Endothelial cell of umbilical vein (primary cell): ENCODE data around the gene GSDMA. TPM values are rescaled to one million over a fixed set of nuclear protein-coding genes. Genes with fewer than 3 reads are reported as not detected.

Source experiments
- BruUV-seq: library from RNA; stranded (reverse); fragments of 400-500 nt; replicated peaks from 2 replicates; lab custom pipeline; 2021; lab: Mats Ljungman, UMichigan
- CTCF ChIA-PET: fragments of 300-600, 350-600 bp; sonication (Branson Sonifier 250); formaldehyde crosslinking; loops from one replicate; lab custom pipeline; 2021; ENCODE audit warnings: antibody characterized with exemption, inconsistent platforms; lab: Charles Lee
- POLR2A ChIA-PET: fragments of 300-600, 350-600 bp; sonication (Branson Sonifier 250); formaldehyde crosslinking; loops from one replicate; lab custom pipeline; 2021; ENCODE audit warnings: antibody characterized with exemption, inconsistent platforms; lab: Charles Lee
- DNase-seq: peaks from one replicate; pipeline ENCODE4 v3.0.0-alpha.2; 2011; ENCODE audit warnings: low read depth, low spot score
- FAIRE-seq: peaks from 2 replicates; lab custom pipeline; 2011; peaks lifted over from hg19 to GRCh38; lab: Jason Lieb, UNC
- H2AFZ ChIP-seq: 2 replicates; pipeline ENCODE4 v1.6.0; 2012; ENCODE audit warnings: low read depth, low read length, control low read depth, inconsistent platforms
- H3K27ac ChIP-seq: 2 replicates; pipeline ENCODE4 v1.5.1; 2011; ENCODE audit warnings: low read depth, mild to moderate bottlenecking, control low read depth, low read length, moderate library complexity; ENCODE audit not compliant: insufficient read depth
- H3K27me3 ChIP-seq, 2 experiments: 2 replicates each; pipeline versions ENCODE4 v1.6.0 to v1.6.1; 2011; ENCODE audit warnings: low read length in 2 of 2, mixed read lengths in 1 of 2; ENCODE audit not compliant: control insufficient read depth in 2 of 2, insufficient read depth in 2 of 2
- H3K36me3 ChIP-seq, 2 experiments: 2 replicates in 1 of 2; 3 replicates in 1 of 2; pipeline ENCODE4 v1.5.1; 2011; ENCODE audit warnings: low read length in 2 of 2, mild to moderate bottlenecking in 1 of 2, moderate library complexity in 1 of 2; ENCODE audit not compliant: control insufficient read depth in 2 of 2, insufficient read depth in 2 of 2; ENCODE audit errors: extremely low read depth in 1 of 2
- H3K4me1 ChIP-seq: 3 replicates; pipeline ENCODE4 v1.5.1; 2011; ENCODE audit warnings: mild to moderate bottlenecking, low read length; ENCODE audit not compliant: control insufficient read depth, insufficient read depth; ENCODE audit errors: extremely low read depth
- H3K4me2 ChIP-seq: 2 replicates; pipeline ENCODE4 v1.6.1; 2011; ENCODE audit warnings: low read length, control low read depth, mixed read lengths; ENCODE audit not compliant: insufficient read depth
- H3K4me3 ChIP-seq, 3 experiments: fragments of 200-600 bp in 1 of 3; sonication (generic), shearing (Covaris generic) in 1 of 3; replicated peaks in 1 of 3; 2 replicates each; pipeline ENCODE4 v1.5.1; 2011 to 2016; ENCODE audit warnings: control low read depth in 3 of 3, low read length in 3 of 3, mild to moderate bottlenecking in 2 of 3, inconsistent platforms in 1 of 3, low read depth in 1 of 3, moderate library complexity in 1 of 3; ENCODE audit not compliant: insufficient read depth in 1 of 3
- H3K79me2 ChIP-seq: 2 replicates; pipeline ENCODE4 v1.6.0; 2012; ENCODE audit warnings: low read length, inconsistent platforms; ENCODE audit not compliant: control insufficient read depth, insufficient read depth
- H3K9ac ChIP-seq: replicated peaks from 2 replicates; pipeline ENCODE3; 2011; ENCODE audit warnings: low read length, control low read depth; ENCODE audit not compliant: insufficient read depth; ENCODE audit errors: extremely low read depth
- H3K9me1 ChIP-seq: replicated peaks from 3 replicates; pipeline ENCODE4 v1.6.0; 2011; ENCODE audit warnings: mild to moderate bottlenecking, low read length; ENCODE audit not compliant: control insufficient read depth, insufficient read depth; ENCODE audit errors: extremely low read depth
- H3K9me3 ChIP-seq: replicated peaks from 2 replicates; pipeline ENCODE4 v1.5.1; 2012; ENCODE audit warnings: low read length, inconsistent platforms; ENCODE audit not compliant: control insufficient read depth, insufficient read depth
- H4K20me1 ChIP-seq: replicated peaks from 2 replicates; pipeline ENCODE3; 2011; ENCODE audit warnings: mild to moderate bottlenecking, low read length; ENCODE audit not compliant: control insufficient read depth, insufficient read depth; ENCODE audit errors: extremely low read depth
- CTCF ChIP-seq, 2 donors: IDR thresholded peaks; 1 replicate in 1 of 2; 2 replicates in 1 of 2; pipeline ENCODE4 v1.5.1; 2011; ENCODE audit warnings: low read length in 2 of 2, mild to moderate bottlenecking in 2 of 2, moderate library complexity in 2 of 2, control low read depth in 1 of 2, inconsistent platforms in 1 of 2, low read depth in 1 of 2; ENCODE audit not compliant: insufficient read depth in 1 of 2; ENCODE audit errors: extremely low read depth in 1 of 2
- EZH2 ChIP-seq: IDR thresholded peaks from 2 replicates; pipeline ENCODE4 v1.6.1; 2012; ENCODE audit warnings: borderline replicate concordance, low read depth, mild to moderate bottlenecking, moderate library complexity, low read length, inconsistent platforms; ENCODE audit not compliant: severe bottlenecking
- FOS ChIP-seq: IDR thresholded peaks from 2 replicates; pipeline ENCODE4 v1.6.1; 2011; ENCODE audit warnings: mild to moderate bottlenecking, low read length, moderate library complexity, borderline replicate concordance; ENCODE audit not compliant: insufficient read depth
- GATA2 ChIP-seq: IDR thresholded peaks from 2 replicates; pipeline ENCODE4 v1.7.0; 2011; ENCODE audit warnings: low read depth, mild to moderate bottlenecking, moderate library complexity, mixed read lengths, low read length; ENCODE audit not compliant: insufficient read length, insufficient read depth
- JUN ChIP-seq: IDR thresholded peaks from 2 replicates; pipeline ENCODE4 v1.6.1; 2011; ENCODE audit warnings: borderline replicate concordance, low read depth; ENCODE audit not compliant: insufficient read length, insufficient read depth
- MYC ChIP-seq: IDR thresholded peaks from one replicate; pipeline ENCODE4 v1.6.1; 2011; ENCODE audit warnings: mild to moderate bottlenecking, low read depth, low read length
- POLR2A ChIP-seq: IDR thresholded peaks from 2 replicates; pipeline ENCODE4 v1.6.1; 2012; ENCODE audit warnings: low read depth, mild to moderate bottlenecking, control low read depth, low read length
- POLR2AphosphoS5 ChIP-seq: IDR thresholded peaks from 2 replicates; pipeline ENCODE4 v1.6.1; 2012; ENCODE audit warnings: low read depth, mild to moderate bottlenecking, control low read depth, low read length, moderate library complexity; ENCODE audit not compliant: insufficient read depth
- dilution Hi-C: fragments of 300-500 bp; cut with MboI; formaldehyde crosslinking; loops from one replicate; pipeline ENCODE4 v1.15.0; 2019; ENCODE audit warnings: low sequenced_read_pairs; ENCODE audit not compliant: extremely low pct_ligation_motif_present
- intact Hi-C: fragments of 100-400 bp; cut with micrococcal nuclease; formaldehyde crosslinking; loops from one replicate; pipeline ENCODE4 v1.10.0; 2022
- polyA plus RNA-seq, 4 experiments: library from polyadenylated mRNA; depleted of rRNA in 3 of 4; stranded (reverse) in 3 of 4; unstranded in 1 of 4; fragments of >200 nt; gene quantifications; 2 replicates each; pipeline versions ENCODE4 v1.2.1 to v1.2.3, GENCODE V29; 2011 to 2012; ENCODE audit warnings: missing spikeins in 1 of 4
- total RNA-seq: library from RNA; stranded (reverse); gene quantifications from 2 replicates; pipeline ENCODE4 v1.2.3, GENCODE V29; 2021
- TF ChIP-seq, protein P1 (sequence below): IDR thresholded peaks from 2 replicates; pipeline ENCODE4 v1.6.1; 2011; ENCODE audit not compliant: insufficient read depth, insufficient read length

GSDMA gene
- total and polyA plus RNA-seq, 2 donors (not counting 3 experiments of a cell fraction or from before 2014, with no cell fraction given): not detected

DNA sequence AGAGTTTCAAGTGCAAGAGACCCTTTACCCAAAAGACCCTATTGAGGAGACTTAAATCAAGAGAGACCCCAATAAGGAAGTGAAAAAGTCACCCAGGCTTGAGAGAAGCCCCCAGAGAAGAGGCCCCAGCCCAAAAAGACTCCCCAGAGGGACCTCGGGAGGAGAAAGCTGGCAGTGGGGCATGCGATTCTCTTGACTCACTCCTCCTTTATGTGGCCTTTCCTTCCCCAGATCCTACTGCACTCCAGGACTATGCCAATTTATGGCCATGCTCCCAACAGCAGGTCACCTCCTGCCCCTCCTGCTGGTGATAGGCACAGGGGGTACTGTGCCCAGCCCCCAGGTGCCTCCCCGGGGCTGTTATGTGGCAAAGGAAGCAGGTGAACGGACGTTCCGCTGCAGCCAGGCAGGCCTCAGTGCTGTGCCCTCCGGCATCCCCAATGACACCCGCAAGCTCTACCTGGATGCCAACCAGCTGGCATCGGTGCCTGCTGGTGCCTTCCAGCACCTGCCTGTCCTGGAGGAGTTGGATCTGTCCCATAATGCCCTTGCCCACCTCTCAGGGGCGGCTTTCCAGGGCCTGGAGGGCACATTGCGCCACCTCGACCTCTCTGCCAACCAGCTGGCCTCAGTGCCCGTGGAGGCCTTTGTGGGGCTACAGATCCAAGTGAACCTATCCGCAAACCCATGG lies 19.0 kb upstream of the GSDMA start:
- H3K9me3 ChIP-seq: no peaks in the 10 kb centered on the region
- ChIA-PET POLR2A (no interaction called here), CTCF (interaction anchor here (2.2 kb wide), 1 partner anchor 15 kb away, joined by 4 read pairs; no protein-coding TSS in a partner anchor)
- BruUV-seq: no TSS peak
- intact Hi-C loops: no loop called here
- no peak for TF ChIP-seq POLR2AphosphoS5
- H3K79me2 ChIP-seq: no peaks in the 10 kb centered on the region
- no peak overlapping the region for H3K27ac ChIP-seq
- no peak for DNase-seq
- no peak for FAIRE-seq
- H3K4me2 ChIP-seq: no peak overlapping the region
- H3K27me3 ChIP-seq: no peaks in the 10 kb centered on the region
- no peaks in the 10 kb centered on the region for H3K9me1 ChIP-seq
- H2AFZ ChIP-seq: no peak overlapping the region
- no peaks in the 10 kb centered on the region for H3K36me3 ChIP-seq
- dilution Hi-C loops: no loop called here
- H3K4me3 ChIP-seq: no peak overlapping the region
- no peak overlapping the region for H3K9ac ChIP-seq
- H3K4me1 ChIP-seq: peaks cover 5% of the 10 kb centered on the region
- no peaks in the 10 kb centered on the region for H4K20me1 ChIP-seq

GRCh38 chr17:39944393-39944711 lies 18.5 kb upstream of the GSDMA start:
- FAIRE-seq (no peak), DNase-seq (no peak)
- Histone ChIP-seq H3K27ac (no peak overlapping the region), H3K4me2 (no peak overlapping the region), H3K9me1 (no peaks in the 10 kb centered on the region), H3K4me3 (no peak overlapping the region), H3K79me2 (no peaks in the 10 kb centered on the region), H3K27me3 (no peaks in the 10 kb centered on the region), H4K20me1 (no peaks in the 10 kb centered on the region), H3K36me3 (no peaks in the 10 kb centered on the region), H3K4me1 (peaks cover 2% of the 10 kb centered on the region), H3K9ac (no peak overlapping the region), H3K9me3 (no peaks in the 10 kb centered on the region), H2AFZ (no peak overlapping the region)
- CTCF ChIA-PET: interaction anchor here (2.2 kb wide), 1 partner anchor 14 kb away, joined by 4 read pairs; no protein-coding TSS in a partner anchor
- POLR2A ChIA-PET: no interaction called here
- intact Hi-C loops (no loop called here), dilution Hi-C loops (no loop called here)
- BruUV-seq: no TSS peak
- TF ChIP-seq MYC (no peak), GATA2 (no peak), POLR2A (no peak), POLR2AphosphoS5 (no peak), CTCF (IDR thresholded peaks at IDR 0.05; ENCODE audit: extremely low read depth in 1 of 2, insufficient read depth in 1 of 2, low read depth in 1 of 2, low read length in 2 of 2) (no peak), JUN (no peak), FOS (no peak), EZH2 (no peak)
- TF ChIP-seq, protein P1, sequence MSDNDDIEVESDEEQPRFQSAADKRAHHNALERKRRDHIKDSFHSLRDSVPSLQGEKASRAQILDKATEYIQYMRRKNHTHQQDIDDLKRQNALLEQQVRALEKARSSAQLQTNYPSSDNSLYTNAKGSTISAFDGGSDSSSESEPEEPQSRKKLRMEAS: no peak
